ENCODE results near the gene SGTA. TPM values are rescaled to one million over a fixed set of nuclear protein-coding genes. Genes with fewer than 3 reads are reported as not detected.

The SGTA gene
- total RNA-seq, 1 donor from 2014 or later, result 29.8 TPM

DNA sequence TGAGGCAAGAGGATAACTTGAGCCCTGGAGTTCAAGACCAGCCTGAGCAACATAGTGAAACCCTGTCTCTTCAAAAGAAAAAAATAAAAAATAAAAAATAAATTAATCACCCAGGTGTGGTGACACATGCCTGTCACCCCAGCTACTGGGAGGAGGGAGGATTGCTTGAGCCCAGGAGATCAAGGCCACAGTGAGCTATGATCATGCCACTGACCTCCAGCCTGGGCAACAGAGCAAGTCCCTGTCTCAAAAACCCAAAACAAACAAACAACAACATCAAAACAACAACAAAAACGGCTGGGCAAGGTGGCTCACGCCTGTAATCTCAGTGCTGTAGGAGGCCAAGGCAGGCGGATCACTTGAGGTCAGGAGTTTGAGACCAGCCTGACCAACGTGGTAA, 39.0 kb downstream of the SGTA start:
- TF ChIP-seq, protein P1, sequence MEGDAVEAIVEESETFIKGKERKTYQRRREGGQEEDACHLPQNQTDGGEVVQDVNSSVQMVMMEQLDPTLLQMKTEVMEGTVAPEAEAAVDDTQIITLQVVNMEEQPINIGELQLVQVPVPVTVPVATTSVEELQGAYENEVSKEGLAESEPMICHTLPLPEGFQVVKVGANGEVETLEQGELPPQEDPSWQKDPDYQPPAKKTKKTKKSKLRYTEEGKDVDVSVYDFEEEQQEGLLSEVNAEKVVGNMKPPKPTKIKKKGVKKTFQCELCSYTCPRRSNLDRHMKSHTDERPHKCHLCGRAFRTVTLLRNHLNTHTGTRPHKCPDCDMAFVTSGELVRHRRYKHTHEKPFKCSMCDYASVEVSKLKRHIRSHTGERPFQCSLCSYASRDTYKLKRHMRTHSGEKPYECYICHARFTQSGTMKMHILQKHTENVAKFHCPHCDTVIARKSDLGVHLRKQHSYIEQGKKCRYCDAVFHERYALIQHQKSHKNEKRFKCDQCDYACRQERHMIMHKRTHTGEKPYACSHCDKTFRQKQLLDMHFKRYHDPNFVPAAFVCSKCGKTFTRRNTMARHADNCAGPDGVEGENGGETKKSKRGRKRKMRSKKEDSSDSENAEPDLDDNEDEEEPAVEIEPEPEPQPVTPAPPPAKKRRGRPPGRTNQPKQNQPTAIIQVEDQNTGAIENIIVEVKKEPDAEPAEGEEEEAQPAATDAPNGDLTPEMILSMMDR (IDR thresholded peaks at IDR 0.05), result no peak
- peaks cover 4 to 6% of the 10 kb centered on the region in 2 donors for H3K4me1 ChIP-seq

DNA sequence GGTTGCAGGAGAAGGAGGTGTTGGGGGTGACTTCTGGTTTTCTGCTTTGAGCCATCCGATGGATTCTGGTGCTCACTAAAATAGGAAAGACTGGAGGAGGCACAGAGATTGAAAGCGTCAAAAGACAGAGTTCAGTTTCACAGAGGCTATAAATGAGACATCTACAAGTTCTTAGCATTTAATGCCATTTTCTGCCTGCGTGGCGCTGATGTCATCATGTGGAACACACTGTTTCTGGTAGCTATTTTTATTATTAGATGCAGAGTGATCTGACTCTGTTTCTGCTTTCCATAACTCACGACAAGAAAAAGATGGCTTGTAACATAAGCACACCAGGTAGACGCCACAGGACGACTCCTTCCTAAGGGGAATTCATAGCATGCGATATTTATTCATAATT, 40.0 kb downstream of the SGTA start:
- Histone ChIP-seq H3K9me3 (no peaks in the 10 kb centered on the region), H3K36me3 (no peaks in the 10 kb centered on the region), H3K27ac (no peak overlapping the region), H3K27me3 (no peaks in the 10 kb centered on the region), H3K4me3 (no peak overlapping the region), H3K4me1 (peaks cover 6 to 11% of the 10 kb centered on the region in 2 donors)
- DNase-seq (ENCODE audit: low spot score in 2 of 2), result no peak
- TF ChIP-seq, protein P1 (IDR thresholded peaks at IDR 0.05), result no peak
- intact Hi-C loops (cut with DNase I), result no loop called here

More for the DNA sequence above, 39.0 kb downstream of the SGTA start:
- no peaks in the 10 kb centered on the region for H3K9me3 ChIP-seq
- H3K27ac ChIP-seq, result no peak overlapping the region
- no peak overlapping the region for H3K4me3 ChIP-seq
- no peaks in the 10 kb centered on the region for H3K36me3 ChIP-seq
- DNase-seq (ENCODE audit: low spot score in 2 of 2), result no peak
- H3K27me3 ChIP-seq, result no peaks in the 10 kb centered on the region
- intact Hi-C loops (cut with DNase I), result no loop called here

DNA sequence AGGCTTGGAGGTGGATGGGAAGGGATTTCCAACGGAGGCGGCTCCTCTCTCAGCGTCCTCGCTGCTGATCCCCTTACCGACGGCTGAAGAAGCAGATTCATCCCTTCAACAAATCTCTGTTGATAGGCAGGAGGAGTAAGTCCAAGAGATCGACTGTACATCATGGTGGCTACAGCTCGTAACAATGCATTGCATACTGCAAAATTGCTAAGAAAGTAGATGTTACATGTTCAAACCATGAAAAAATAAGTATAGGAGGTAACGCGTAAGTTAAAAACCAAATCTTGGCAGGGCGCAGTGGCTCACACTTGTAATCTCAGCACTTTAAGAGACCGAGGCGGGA, 42.8 kb downstream of the SGTA start:
- no peaks in the 10 kb centered on the region for H3K27me3 ChIP-seq
- intact Hi-C loops (cut with DNase I), result loop anchor here (1.0 kb wide), 2 partner anchors 17 to 45 kb away; partner anchors contain the start of gene THOP1
- no peak for DNase-seq (ENCODE audit: low spot score in 2 of 2)
- H3K4me3 ChIP-seq, result peak overlapping the region in 1 of 2 donors; percentile 100
- no peak overlapping the region for H3K27ac ChIP-seq
- H3K9me3 ChIP-seq, result no peaks in the 10 kb centered on the region
- TF ChIP-seq, protein P1 (IDR thresholded peaks at IDR 0.05), result no peak
- peaks cover 6 to 11% of the 10 kb centered on the region in 2 donors for H3K4me1 ChIP-seq
- H3K36me3 ChIP-seq, result peaks cover 9 to 12% of the 10 kb centered on the region in 2 donors

DNA sequence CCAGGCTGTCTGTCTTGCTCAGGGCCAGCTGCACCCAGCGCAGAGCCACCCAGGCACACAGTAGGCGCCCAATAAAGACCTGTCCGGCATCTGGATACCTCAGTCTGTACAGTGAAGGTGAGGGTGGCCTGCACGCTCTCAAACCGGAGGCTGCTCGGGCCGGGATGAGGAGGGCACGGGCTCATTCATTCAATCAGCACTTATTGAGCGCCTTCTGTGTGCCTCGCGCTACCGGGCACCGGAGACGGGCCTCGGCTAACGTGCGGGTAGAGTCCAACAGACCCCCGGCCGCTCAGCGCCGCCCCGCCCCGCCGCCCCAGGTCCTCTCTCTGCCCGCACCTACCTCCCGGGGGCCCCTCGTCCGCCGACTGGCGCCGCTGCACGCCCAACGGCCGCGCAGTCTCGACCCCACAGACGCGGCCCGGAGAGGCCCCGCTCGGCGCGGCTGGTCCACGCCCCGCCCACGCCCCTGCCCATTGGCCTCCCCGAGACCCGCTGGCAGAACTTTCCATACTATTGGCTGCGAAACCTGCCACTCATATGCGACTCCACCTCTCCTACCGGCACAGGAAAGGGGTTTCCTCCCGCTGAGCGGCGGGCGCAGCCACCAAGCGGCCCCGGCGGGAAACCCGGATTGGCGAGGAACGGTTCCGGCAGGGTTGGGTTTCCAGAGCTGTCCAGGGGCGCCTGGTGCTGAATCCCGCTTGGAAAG, 43.3 kb downstream of the SGTA start, which contains the start of gene SLC39A3:
SLC39A3 (minus strand) TSS at position 416 of the 712 bp plus-strand sequence. CDS start 2,760 bp downstream, outside the sequence.
- Histone ChIP-seq H3K4me3 (peak within 1 kb of the TSS; percentile 96 to 100), H3K27me3 (no peaks in the 10 kb centered on the region), H3K36me3 (peaks cover 11 to 17% of the 10 kb centered on the region in 2 donors), H3K27ac (peak within 1 kb of the TSS; percentile 53), H3K4me1 (peaks cover 6 to 11% of the 10 kb centered on the region in 2 donors), H3K9me3 (no peaks in the 10 kb centered on the region)
- intact Hi-C loops (cut with DNase I), result loop anchor here (1.0 kb wide), 2 partner anchors 16 to 46 kb away; partner anchors contain the start of gene THOP1
- peak; percentile 94 to 99 for DNase-seq (ENCODE audit: low spot score in 2 of 2)
- TF ChIP-seq, protein P1 (IDR thresholded peaks at IDR 0.05), result peak; percentile 20 to 40 (median 27)

DNA sequence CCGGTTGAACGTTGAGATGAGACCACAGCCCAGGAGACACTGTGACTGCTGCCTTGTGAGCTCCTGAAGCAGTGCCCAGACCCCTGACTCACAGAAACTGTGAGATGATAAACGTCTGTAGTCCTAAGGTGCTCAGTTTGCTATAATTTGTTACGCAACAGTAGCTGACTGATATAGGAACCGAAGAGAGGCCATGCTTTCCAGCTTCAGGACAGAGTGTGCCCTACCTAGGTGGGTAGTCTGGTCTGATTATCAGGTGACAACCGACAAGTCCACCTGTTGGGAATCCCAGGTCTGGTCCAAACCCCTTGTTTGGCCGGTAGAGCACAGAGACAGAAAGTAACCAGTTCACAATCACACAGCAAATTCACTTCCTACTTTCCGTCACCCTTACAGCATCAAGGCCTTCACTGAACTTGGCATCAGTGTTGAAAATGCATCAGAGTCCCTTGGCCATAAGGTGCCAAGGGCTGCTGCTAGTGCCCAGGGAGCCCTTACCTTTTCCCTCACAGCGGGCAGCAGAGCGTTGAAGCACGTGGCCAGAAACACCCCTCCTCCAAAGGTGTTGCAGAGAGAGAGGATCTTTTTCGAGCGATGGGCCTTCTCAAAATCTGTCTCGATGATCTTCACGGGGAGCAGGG, 46.4 kb downstream of the SGTA start:
- DNase-seq (ENCODE audit: low spot score in 2 of 2), result no peak
- Histone ChIP-seq H3K4me3 (no peak overlapping the region), H3K36me3 (peaks cover 30 to 38% of the 10 kb centered on the region in 2 donors), H3K27ac (no peak overlapping the region), H3K4me1 (peaks cover 6 to 11% of the 10 kb centered on the region in 2 donors), H3K27me3 (no peaks in the 10 kb centered on the region), H3K9me3 (no peaks in the 10 kb centered on the region)
- intact Hi-C loops (cut with DNase I), result no loop called here
- TF ChIP-seq, protein P1 (IDR thresholded peaks at IDR 0.05), result no peak

Measured in ascending aorta (tissue), 2 donors.